GM12878 (cell line): ENCODE data around the gene MAS1L.

Experiments
- CREB1 ChIP-seq: IDR thresholded peaks from 2 replicates; pipeline ENCODE4 v1.6.1; 2012; ENCODE audit warnings: low read depth, mild to moderate bottlenecking, inconsistent platforms
- CTCF ChIP-seq, 3 experiments: IDR thresholded peaks in 2 of 3; conservative IDR thresholded peaks in 1 of 3; 2 replicates each; pipeline ENCODE4 v1.5.1; 2011; ENCODE audit warnings: low read depth in 3 of 3, low read length in 3 of 3, mild to moderate bottlenecking in 3 of 3, control low read depth in 2 of 3, moderate library complexity in 2 of 3, inconsistent platforms in 1 of 3, mixed read lengths in 1 of 3; ENCODE audit not compliant: control insufficient read depth in 2 of 3, insufficient read depth in 1 of 3; ENCODE audit errors: extremely low read depth in 1 of 3
- EGR1 ChIP-seq, 2 experiments: IDR thresholded peaks; 1 replicate in 1 of 2; 2 replicates in 1 of 2; pipeline ENCODE4 v1.6.1; 2011 to 2012; ENCODE audit warnings: low read depth in 2 of 2, low read length in 2 of 2, borderline replicate concordance in 1 of 2, mild to moderate bottlenecking in 1 of 2, moderate library complexity in 1 of 2
- ETV6 ChIP-seq, 2 experiments: fragments of 450-650 bp in 1 of 2; IDR thresholded peaks in 1 of 2; conservative IDR thresholded peaks in 1 of 2; 2 replicates each; pipeline ENCODE4 v1.6.1; 2014; ENCODE audit warnings: antibody characterized with exemption in 1 of 2, borderline replicate concordance in 1 of 2, low read depth in 1 of 2, mild to moderate bottlenecking in 1 of 2, moderate library complexity in 1 of 2
- EZH2 ChIP-seq: IDR thresholded peaks from 2 replicates; pipeline ENCODE4 v1.6.1; 2012; ENCODE audit warnings: low read depth, mild to moderate bottlenecking, control low read depth, inconsistent platforms, low read length, borderline replicate concordance; ENCODE audit not compliant: control insufficient read depth
- HDGF ChIP-seq: fragments of 450-650 bp; IDR thresholded peaks from 2 replicates; pipeline ENCODE4 v1.6.1; 2016; ENCODE audit warnings: antibody characterized with exemption
- MXI1 ChIP-seq: fragments of 150-350 bp; IDR thresholded peaks from 2 replicates; pipeline ENCODE4 v1.6.1; 2011; ENCODE audit warnings: low read depth, mild to moderate bottlenecking, inconsistent platforms, low read length, improper control_type of control experiment
- NRF1 ChIP-seq: conservative IDR thresholded peaks from 2 replicates; pipeline ENCODE4 v1.6.1; 2011; ENCODE audit warnings: mild to moderate bottlenecking, low read depth, low read length, improper control_type of control experiment
- POLR2A ChIP-seq: IDR thresholded peaks from 2 replicates; pipeline ENCODE4 v1.6.1; 2011; ENCODE audit warnings: low read depth, mild to moderate bottlenecking, low read length
- POLR2AphosphoS5 ChIP-seq: IDR thresholded peaks from 2 replicates; pipeline ENCODE4 v1.6.1; 2011; ENCODE audit warnings: mild to moderate bottlenecking, low read length, inconsistent platforms
- RAD21 ChIP-seq: IDR thresholded peaks from 2 replicates; pipeline ENCODE4 v1.6.1; 2011; ENCODE audit warnings: mild to moderate bottlenecking, low read depth, low read length, moderate library complexity; ENCODE audit not compliant: insufficient read depth
- TARDBP ChIP-seq: IDR thresholded peaks from 2 replicates; pipeline ENCODE4 v1.6.1; 2016; ENCODE audit warnings: borderline replicate concordance
- ZBTB11 ChIP-seq: fragments of 450-650 bp; formaldehyde crosslinking; IDR thresholded peaks from 2 replicates; pipeline ENCODE4 v1.5.0; 2022; ENCODE audit warnings: mild to moderate bottlenecking, missing genetic modification characterization

GRCh38 chr6:29507319-29507718 lies 19.6 kb upstream of the MAS1L start:
- TF ChIP-seq RAD21, result no peak
- TF ChIP-seq MXI1, result no peak
- TF ChIP-seq HDGF, result no peak
- TF ChIP-seq ZBTB11, result no peak
- TF ChIP-seq EZH2, result no peak
- no peak for TF ChIP-seq POLR2AphosphoS5
- no peak for TF ChIP-seq CTCF (IDR thresholded peaks at IDR 0.05 in 2 of 3, conservative IDR thresholded peaks at IDR 0.05 in 1 of 3; ENCODE audit: control insufficient read depth in 2 of 3, extremely low read depth in 1 of 3, insufficient read depth in 1 of 3, low read depth in 3 of 3, low read length in 3 of 3)
- TF ChIP-seq POLR2A, result no peak
- no peak for TF ChIP-seq CREB1
- no peak for TF ChIP-seq NRF1
- no peak for TF ChIP-seq EGR1 (IDR thresholded peaks at IDR 0.05; ENCODE audit: borderline replicate concordance in 1 of 2, low read depth in 2 of 2, low read length in 2 of 2)
- TF ChIP-seq TARDBP, result no peak
- no peak for TF ChIP-seq ETV6 (conservative IDR thresholded peaks at IDR 0.05 in 1 of 2, IDR thresholded peaks at IDR 0.05 in 1 of 2; ENCODE audit: borderline replicate concordance in 1 of 2, low read depth in 1 of 2)
